ENCODE results near the gene SLC36A3. TPM values are rescaled to one million over a fixed set of nuclear protein-coding genes. Genes with fewer than 3 reads are reported as not detected.

Gene SLC36A3
- total RNA-seq, 1 experiment from 2014 or later = not detected

- TF ChIP-seq, protein P1, sequence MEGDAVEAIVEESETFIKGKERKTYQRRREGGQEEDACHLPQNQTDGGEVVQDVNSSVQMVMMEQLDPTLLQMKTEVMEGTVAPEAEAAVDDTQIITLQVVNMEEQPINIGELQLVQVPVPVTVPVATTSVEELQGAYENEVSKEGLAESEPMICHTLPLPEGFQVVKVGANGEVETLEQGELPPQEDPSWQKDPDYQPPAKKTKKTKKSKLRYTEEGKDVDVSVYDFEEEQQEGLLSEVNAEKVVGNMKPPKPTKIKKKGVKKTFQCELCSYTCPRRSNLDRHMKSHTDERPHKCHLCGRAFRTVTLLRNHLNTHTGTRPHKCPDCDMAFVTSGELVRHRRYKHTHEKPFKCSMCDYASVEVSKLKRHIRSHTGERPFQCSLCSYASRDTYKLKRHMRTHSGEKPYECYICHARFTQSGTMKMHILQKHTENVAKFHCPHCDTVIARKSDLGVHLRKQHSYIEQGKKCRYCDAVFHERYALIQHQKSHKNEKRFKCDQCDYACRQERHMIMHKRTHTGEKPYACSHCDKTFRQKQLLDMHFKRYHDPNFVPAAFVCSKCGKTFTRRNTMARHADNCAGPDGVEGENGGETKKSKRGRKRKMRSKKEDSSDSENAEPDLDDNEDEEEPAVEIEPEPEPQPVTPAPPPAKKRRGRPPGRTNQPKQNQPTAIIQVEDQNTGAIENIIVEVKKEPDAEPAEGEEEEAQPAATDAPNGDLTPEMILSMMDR (IDR thresholded peaks at IDR 0.05; ENCODE audit: unreplicated experiment) = peak; percentile 68
- intact Hi-C loops (cut with micrococcal nuclease) = loop anchor here (1.0 to 5.0 kb wide), 2 partner anchors 46 to 172 kb away; partner anchors contain the start of gene GM2A
- peaks cover 36% of the 10 kb centered on the region for H3K27me3 Mint-ChIP-seq (ENCODE audit: insufficient read depth, unreplicated experiment)
- no peaks in the 10 kb centered on the region for H3K36me3 Mint-ChIP-seq (ENCODE audit: insufficient read depth, unreplicated experiment)
- BruUV-seq (replicated peaks) = no TSS peak
- peak; percentile 90 for DNase-seq (ENCODE audit: unreplicated experiment)
- H3K27ac Mint-ChIP-seq (ENCODE audit: low read depth, unreplicated experiment) = no peak overlapping the region
- no peaks in the 10 kb centered on the region for H3K9me3 Mint-ChIP-seq (ENCODE audit: unreplicated experiment)
- no peak overlapping the region for H3K4me3 Mint-ChIP-seq (ENCODE audit: unreplicated experiment)
- ChIA-PET CTCF (interaction anchor here (0.6 to 2.8 kb wide), 13 partner anchors 9 to 354 kb away, joined by 3 to 14 read pairs (median 4); no protein-coding TSS in a partner anchor), POLR2A (interaction anchor here (3.4 kb wide), 1 partner anchor 45 kb away, joined by 13 read pairs; the partner anchor contains the start of gene GM2A)
- peaks cover 23% of the 10 kb centered on the region for H3K4me1 Mint-ChIP-seq (ENCODE audit: insufficient read depth, unreplicated experiment)
These were observed 5.3 kb downstream of the SLC36A3 start for GRCh38 chr5:151298063-151298855.

- intact Hi-C loops (cut with micrococcal nuclease) = loop anchor here (5.0 kb wide), 1 partner anchor 45 kb away; the partner anchor contains the start of gene GM2A
- ChIA-PET POLR2A (interaction anchor here (3.4 kb wide), 1 partner anchor 44 kb away, joined by 13 read pairs; the partner anchor contains the start of gene GM2A), CTCF (interaction anchor here (0.7 to 2.9 kb wide), 10 partner anchors 9 to 1543 kb away, joined by 3 to 14 read pairs (median 4); no protein-coding TSS in a partner anchor)
- TF ChIP-seq, protein P1 (IDR thresholded peaks at IDR 0.05; ENCODE audit: unreplicated experiment) = no peak
- Mint-ChIP-seq H3K27me3 (ENCODE audit: insufficient read depth, unreplicated experiment) (peaks cover 25% of the 10 kb centered on the region), H3K36me3 (ENCODE audit: insufficient read depth, unreplicated experiment) (no peaks in the 10 kb centered on the region), H3K4me1 (ENCODE audit: insufficient read depth, unreplicated experiment) (peaks cover 23% of the 10 kb centered on the region), H3K27ac (ENCODE audit: low read depth, unreplicated experiment) (no peak overlapping the region), H3K4me3 (ENCODE audit: unreplicated experiment) (no peak overlapping the region), H3K9me3 (ENCODE audit: unreplicated experiment) (no peaks in the 10 kb centered on the region)
- no TSS peak for BruUV-seq (replicated peaks)
- DNase-seq (ENCODE audit: unreplicated experiment) = no peak
These were observed 6.6 kb downstream of the SLC36A3 start for GRCh38 chr5:151296974-151297373.

GRCh38 chr5:151296478-151296830 is 7.1 kb downstream of the SLC36A3 start:
- no peak overlapping the region for H3K27ac Mint-ChIP-seq (ENCODE audit: low read depth, unreplicated experiment)
- no peaks in the 10 kb centered on the region for H3K36me3 Mint-ChIP-seq (ENCODE audit: insufficient read depth, unreplicated experiment)
- POLR2A ChIA-PET = interaction anchor here (3.4 kb wide), 1 partner anchor 43 kb away, joined by 13 read pairs; the partner anchor contains the start of gene GM2A
- H3K9me3 Mint-ChIP-seq (ENCODE audit: unreplicated experiment) = no peaks in the 10 kb centered on the region
- TF ChIP-seq, protein P1 (IDR thresholded peaks at IDR 0.05; ENCODE audit: unreplicated experiment) = no peak
- CTCF ChIA-PET = interaction anchor here (1.2 to 2.9 kb wide), 6 partner anchors 8 to 171 kb away, joined by 3 to 14 read pairs (median 8); no protein-coding TSS in a partner anchor
- BruUV-seq (replicated peaks) = no TSS peak
- no peak overlapping the region for H3K4me3 Mint-ChIP-seq (ENCODE audit: unreplicated experiment)
- H3K4me1 Mint-ChIP-seq (ENCODE audit: insufficient read depth, unreplicated experiment) = peaks cover 23% of the 10 kb centered on the region
- H3K27me3 Mint-ChIP-seq (ENCODE audit: insufficient read depth, unreplicated experiment) = peaks cover 20% of the 10 kb centered on the region
- intact Hi-C loops (cut with micrococcal nuclease) = loop anchor here (5.0 kb wide), 1 partner anchor 44 kb away; the partner anchor contains the start of gene GM2A
- no peak for DNase-seq (ENCODE audit: unreplicated experiment)
